ENCODE measurements around the gene TP53I13. TPM values are rescaled to one million over a fixed set of nuclear protein-coding genes. Genes with fewer than 3 reads are reported as not detected.

Gene TP53I13
- total RNA-seq, 1 experiment from 2014 or later = 33.3 TPM

- no peak for TF ChIP-seq CBX3 (IDR thresholded peaks at IDR 0.05; ENCODE audit: low read depth)
- no peak for TF ChIP-seq YY1 (IDR thresholded peaks at IDR 0.05; ENCODE audit: extremely low read depth, insufficient replicate concordance, low read depth, low read length)
- TF ChIP-seq FOSL1 (IDR thresholded peaks at IDR 0.05; ENCODE audit: low read depth) = no peak
- TF ChIP-seq ZFX (IDR thresholded peaks at IDR 0.05) = no peak
- no peak for TF ChIP-seq SP1 (IDR thresholded peaks at IDR 0.05; ENCODE audit: low read depth)
- ATAC-seq (no peak), DNase-seq (ENCODE audit: low read depth, low spot score) (no peak)
- Histone ChIP-seq H3K9me2 (ENCODE audit: insufficient read depth) (no peaks in the 10 kb centered on the region), H3K27me3 (ENCODE audit: insufficient read depth, low read length) (no peaks in the 10 kb centered on the region), H3K4me2 (ENCODE audit: low read length) (no peak overlapping the region), H3K9ac (ENCODE audit: low read length) (no peak overlapping the region), H3K9me3 (ENCODE audit: control insufficient read depth in 1 of 2, insufficient read depth in 1 of 2, low read depth in 1 of 2, low read length in 2 of 2) (no peaks in the 10 kb centered on the region), H3K36me3 (ENCODE audit: control insufficient read depth in 1 of 2, insufficient read depth in 2 of 2, low read length in 2 of 2) (peaks cover 9 to 10% of the 10 kb centered on the region in 2 experiments; a peak in 2 of 4 replicates), H3K4me3 (replicated peaks in 1 of 2; ENCODE audit: low read depth in 1 of 2, low read length in 2 of 2) (no peak overlapping the region), H4K20me1 (ENCODE audit: insufficient read depth) (no peaks in the 10 kb centered on the region), H2AFZ (ENCODE audit: low read depth, low read length, poor library complexity, severe bottlenecking) (no peak overlapping the region), H3K27ac (ENCODE audit: low read depth, low read length) (no peak overlapping the region), H3K79me2 (ENCODE audit: insufficient read depth, low read length) (no peaks in the 10 kb centered on the region; the same call in 1 of the 2 replicates), H3K4me1 (ENCODE audit: control insufficient read depth in 1 of 2, insufficient read depth in 2 of 2, low read length in 2 of 2) (peaks cover 0 to 14% of the 10 kb centered on the region in 2 experiments; a peak in 2 of 4 replicates)
- CTCF ChIA-PET = interaction anchor here (1.5 to 6.0 kb wide), 3 partner anchors 11 to 62 kb away, joined by 3 to 38 read pairs (median 4); partner anchors contain the start of genes ABHD15 and ANKRD13B
- intact Hi-C loops (cut with micrococcal nuclease) = no loop called here
- RAD21 ChIA-PET (ENCODE audit: low non-redundant PET in 1 of 2, low total read pairs in 2 of 2, uncharacterized antibody in 2 of 2, unreplicated experiment in 2 of 2) = no interaction called here
- POLR2A ChIA-PET = no interaction called here
- BruUV-seq (replicated peaks) = no TSS peak
Measured at GRCh38 chr17:29577385-29578211, 9.1 kb downstream of the TP53I13 start.

DNA sequence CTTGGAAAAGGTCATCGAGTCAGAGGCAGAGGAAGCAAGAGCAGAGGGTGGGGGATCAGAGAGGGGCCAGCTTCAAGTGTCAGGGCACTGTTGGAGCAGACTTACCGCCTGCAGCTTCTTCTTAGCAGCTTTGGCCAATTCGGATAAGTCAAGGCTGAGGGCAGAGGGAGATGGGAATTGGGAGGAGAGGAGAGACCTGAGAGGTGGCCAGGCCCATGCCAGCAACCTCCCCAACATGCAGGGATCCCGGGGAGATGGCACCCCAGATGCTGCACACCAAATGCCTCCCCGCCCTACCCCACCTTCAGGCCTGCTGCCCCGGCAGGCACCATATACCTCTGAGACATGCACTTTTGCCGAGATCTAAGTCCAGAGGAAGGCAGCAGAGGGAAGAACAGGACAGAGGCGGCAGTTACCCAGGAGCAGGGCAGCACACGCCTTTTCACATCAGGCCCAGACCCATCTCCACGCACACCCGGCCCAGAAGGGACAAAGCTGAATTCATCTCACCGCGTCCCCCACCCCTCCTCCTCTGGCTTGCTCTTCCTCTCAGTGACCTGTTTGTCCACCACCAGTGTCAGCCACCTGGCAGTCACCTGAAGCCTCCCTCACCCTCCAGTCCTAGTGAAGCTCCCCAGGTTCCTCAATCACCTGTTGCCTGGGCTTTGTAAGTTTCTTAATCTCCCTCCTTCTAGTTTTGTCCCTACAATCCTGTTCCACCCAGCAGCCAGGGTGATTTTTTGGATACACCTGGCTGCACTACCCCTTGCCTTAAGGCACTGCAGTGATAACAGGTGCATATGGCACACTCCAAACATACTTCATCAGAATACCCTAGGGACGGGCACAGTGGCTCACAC, 10.4 kb downstream of the TP53I13 start:
- Histone ChIP-seq H4K20me1 (ENCODE audit: insufficient read depth) (no peaks in the 10 kb centered on the region), H3K4me1 (ENCODE audit: control insufficient read depth in 1 of 2, insufficient read depth in 2 of 2, low read length in 2 of 2) (peaks cover 0 to 14% of the 10 kb centered on the region in 2 experiments; a peak in 2 of 4 replicates), H3K27me3 (ENCODE audit: insufficient read depth, low read length) (no peaks in the 10 kb centered on the region), H3K79me2 (ENCODE audit: insufficient read depth, low read length) (peaks cover 10% of the 10 kb centered on the region; the same call in 1 of the 2 replicates), H3K4me2 (ENCODE audit: low read length) (no peak overlapping the region), H3K4me3 (replicated peaks in 1 of 2; ENCODE audit: low read depth in 1 of 2, low read length in 2 of 2) (no peak overlapping the region), H3K36me3 (ENCODE audit: control insufficient read depth in 1 of 2, insufficient read depth in 2 of 2, low read length in 2 of 2) (peaks cover 9 to 10% of the 10 kb centered on the region in 2 experiments; a peak in 2 of 4 replicates), H3K9me2 (ENCODE audit: insufficient read depth) (no peaks in the 10 kb centered on the region), H3K27ac (ENCODE audit: low read depth, low read length) (no peak overlapping the region), H3K9ac (ENCODE audit: low read length) (no peak overlapping the region), H2AFZ (ENCODE audit: low read depth, low read length, poor library complexity, severe bottlenecking) (no peak overlapping the region), H3K9me3 (ENCODE audit: control insufficient read depth in 1 of 2, insufficient read depth in 1 of 2, low read depth in 1 of 2, low read length in 2 of 2) (no peaks in the 10 kb centered on the region)
- RAD21 ChIA-PET (ENCODE audit: low non-redundant PET in 1 of 2, low total read pairs in 2 of 2, uncharacterized antibody in 2 of 2, unreplicated experiment in 2 of 2) = no interaction called here
- intact Hi-C loops (cut with micrococcal nuclease) = no loop called here
- no peak for ATAC-seq
- CTCF ChIA-PET = interaction anchor here (1.0 to 6.0 kb wide), 4 partner anchors 13 to 209 kb away, joined by 3 to 38 read pairs (median 4); partner anchors contain the start of genes ABHD15 and ANKRD13B
- POLR2A ChIA-PET = no interaction called here
- TF ChIP-seq CBX3 (IDR thresholded peaks at IDR 0.05; ENCODE audit: low read depth) = no peak
- TF ChIP-seq SIN3A (IDR thresholded peaks at IDR 0.05; ENCODE audit: low read depth) = no peak
- TF ChIP-seq TCF7L2 (IDR thresholded peaks at IDR 0.05; ENCODE audit: borderline replicate concordance, extremely low read depth, insufficient read depth, insufficient read length) = no peak
- no TSS peak for BruUV-seq (replicated peaks)
- no peak for DNase-seq (ENCODE audit: low read depth, low spot score)

Data from HCT116 (cell line).